ENCODE data around the gene FKBP7. TPM values are rescaled to one million over a fixed set of nuclear protein-coding genes. Genes with fewer than 3 reads are reported as not detected.

The FKBP7 gene
- total RNA-seq, 1 experiment from 2014 or later: 8.4 TPM

DNA sequence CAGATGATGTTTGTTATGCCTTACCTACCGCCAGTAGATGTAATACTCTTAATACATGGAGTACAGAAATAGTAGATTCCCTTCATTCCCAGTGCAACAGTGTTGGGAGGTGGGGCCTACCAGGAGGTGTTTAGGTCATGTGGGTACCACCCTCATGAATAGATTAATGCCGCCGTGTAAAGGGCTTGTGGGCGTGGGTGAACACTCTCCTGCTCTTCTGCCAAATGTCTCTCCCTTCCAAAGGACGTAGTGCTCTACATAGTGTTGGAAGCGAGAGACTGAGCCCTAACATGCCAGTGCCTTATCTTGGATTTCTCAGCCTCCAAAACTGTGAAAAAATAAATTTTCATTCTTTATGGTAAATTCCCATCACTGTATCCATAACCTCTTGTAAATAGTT lies 32.0 kb upstream of the FKBP7 start:
- peaks cover 35% of the 10 kb centered on the region for H3K36me3 Mint-ChIP-seq (ENCODE audit: insufficient read depth, unreplicated experiment)
- CTCF ChIA-PET: no interaction called here
- BruUV-seq (replicated peaks): no TSS peak
- no peak for TF ChIP-seq CTCF (IDR thresholded peaks at IDR 0.05; ENCODE audit: unreplicated experiment)
- no peaks in the 10 kb centered on the region for H3K9me3 Mint-ChIP-seq (ENCODE audit: unreplicated experiment)
- DNase-seq (ENCODE audit: unreplicated experiment): no peak
- POLR2A ChIA-PET: interaction anchor here (1.2 kb wide), 1 partner anchor 13 kb away, joined by 3 read pairs; no protein-coding TSS in a partner anchor
- no peak overlapping the region for H3K4me3 Mint-ChIP-seq (ENCODE audit: unreplicated experiment)
- no peaks in the 10 kb centered on the region for H3K27me3 Mint-ChIP-seq (ENCODE audit: insufficient read depth, unreplicated experiment)
- no peaks in the 10 kb centered on the region for H3K4me1 Mint-ChIP-seq (ENCODE audit: insufficient read depth, unreplicated experiment)
- intact Hi-C loops (cut with micrococcal nuclease): no loop called here
- H3K27ac Mint-ChIP-seq (ENCODE audit: low read depth, unreplicated experiment): no peak overlapping the region

DNA sequence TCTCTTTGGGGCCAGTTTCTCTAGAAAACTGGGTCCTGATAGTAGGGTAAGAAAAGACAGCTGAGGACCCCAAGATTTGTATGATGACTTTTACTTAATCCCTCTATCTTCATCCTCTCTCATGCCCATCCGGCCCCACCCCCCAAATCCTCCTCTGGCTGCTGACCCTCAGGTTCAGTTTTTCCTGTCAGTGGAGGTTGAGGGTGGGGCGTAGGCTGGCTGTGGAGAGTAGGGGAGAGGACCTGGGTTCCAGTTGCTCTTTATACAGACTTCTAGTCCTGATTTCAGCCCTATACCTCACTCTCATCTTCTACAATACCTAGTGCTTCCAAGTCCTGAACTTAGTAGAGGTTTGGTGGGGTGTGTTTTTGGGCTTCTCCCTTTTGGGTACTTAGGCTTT lies 30.2 kb upstream of the FKBP7 start:
- Mint-ChIP-seq H3K36me3 (ENCODE audit: insufficient read depth, unreplicated experiment) (peaks cover 41% of the 10 kb centered on the region), H3K9me3 (ENCODE audit: unreplicated experiment) (no peaks in the 10 kb centered on the region), H3K27ac (ENCODE audit: low read depth, unreplicated experiment) (no peak overlapping the region), H3K27me3 (ENCODE audit: insufficient read depth, unreplicated experiment) (no peaks in the 10 kb centered on the region), H3K4me1 (ENCODE audit: insufficient read depth, unreplicated experiment) (no peaks in the 10 kb centered on the region), H3K4me3 (ENCODE audit: unreplicated experiment) (no peak overlapping the region)
- intact Hi-C loops (cut with micrococcal nuclease): no loop called here
- no peak for TF ChIP-seq CTCF (IDR thresholded peaks at IDR 0.05; ENCODE audit: unreplicated experiment)
- POLR2A ChIA-PET: interaction anchor here (0.9 kb wide), 1 partner anchor 9 kb away, joined by 4 read pairs; no protein-coding TSS in a partner anchor
- CTCF ChIA-PET: interaction anchor here (0.7 to 0.8 kb wide), 2 partner anchors 8 to 100 kb away, joined by 5 to 7 read pairs; no protein-coding TSS in a partner anchor
- BruUV-seq (replicated peaks): no TSS peak
- DNase-seq (ENCODE audit: unreplicated experiment): no peak

- ChIA-PET CTCF (interaction anchor here (0.6 kb wide), 1 partner anchor 15 kb away, joined by 3 read pairs; no protein-coding TSS in a partner anchor), POLR2A (interaction anchor here (1.1 to 1.3 kb wide), 2 partner anchors 11 to 27 kb away, joined by 3 to 4 read pairs; partner anchors contain the start of gene PLEKHA3)
- peaks cover 54% of the 10 kb centered on the region for H3K36me3 Mint-ChIP-seq (ENCODE audit: insufficient read depth, unreplicated experiment)
- TF ChIP-seq CTCF (IDR thresholded peaks at IDR 0.05; ENCODE audit: unreplicated experiment): no peak
- DNase-seq (ENCODE audit: unreplicated experiment): no peak
- H3K27ac Mint-ChIP-seq (ENCODE audit: low read depth, unreplicated experiment): no peak overlapping the region
- no peaks in the 10 kb centered on the region for H3K9me3 Mint-ChIP-seq (ENCODE audit: unreplicated experiment)
- H3K4me1 Mint-ChIP-seq (ENCODE audit: insufficient read depth, unreplicated experiment): no peaks in the 10 kb centered on the region
- BruUV-seq (replicated peaks): no TSS peak
- no peak overlapping the region for H3K4me3 Mint-ChIP-seq (ENCODE audit: unreplicated experiment)
- intact Hi-C loops (cut with micrococcal nuclease): no loop called here
- no peaks in the 10 kb centered on the region for H3K27me3 Mint-ChIP-seq (ENCODE audit: insufficient read depth, unreplicated experiment)
Measured at GRCh38 chr2:178506949-178507348, 28.5 kb upstream of the FKBP7 start.

DNA sequence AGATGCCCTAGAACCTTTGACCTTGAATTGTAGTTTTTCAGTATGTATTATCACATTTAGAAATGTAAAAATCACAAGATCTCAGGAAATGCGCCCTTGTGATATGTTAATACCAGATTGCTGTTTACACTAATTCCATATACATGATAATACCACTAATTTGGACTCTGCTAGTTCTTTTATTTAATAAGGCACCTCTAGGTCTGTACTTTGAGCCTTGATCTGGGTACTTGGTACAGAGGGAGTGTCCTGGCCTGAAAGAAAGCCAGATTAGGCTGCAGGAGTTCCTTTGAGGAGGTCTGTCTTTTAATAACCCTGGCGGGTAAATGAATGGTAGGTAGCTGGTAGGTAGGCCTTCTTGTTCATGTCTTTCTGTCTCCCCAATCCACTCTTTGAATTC lies 28.1 kb upstream of the FKBP7 start:
- no peak for DNase-seq (ENCODE audit: unreplicated experiment)
- peaks cover 58% of the 10 kb centered on the region for H3K36me3 Mint-ChIP-seq (ENCODE audit: insufficient read depth, unreplicated experiment)
- BruUV-seq (replicated peaks): no TSS peak
- POLR2A ChIA-PET: interaction anchor here (1.1 to 1.3 kb wide), 2 partner anchors 11 to 27 kb away, joined by 3 to 4 read pairs; partner anchors contain the start of gene PLEKHA3
- H3K4me3 Mint-ChIP-seq (ENCODE audit: unreplicated experiment): no peak overlapping the region
- no peak for TF ChIP-seq CTCF (IDR thresholded peaks at IDR 0.05; ENCODE audit: unreplicated experiment)
- no peak overlapping the region for H3K27ac Mint-ChIP-seq (ENCODE audit: low read depth, unreplicated experiment)
- intact Hi-C loops (cut with micrococcal nuclease): no loop called here
- CTCF ChIA-PET: interaction anchor here (0.6 kb wide), 1 partner anchor 16 kb away, joined by 3 read pairs; no protein-coding TSS in a partner anchor
- H3K27me3 Mint-ChIP-seq (ENCODE audit: insufficient read depth, unreplicated experiment): no peaks in the 10 kb centered on the region
- H3K4me1 Mint-ChIP-seq (ENCODE audit: insufficient read depth, unreplicated experiment): no peaks in the 10 kb centered on the region
- H3K9me3 Mint-ChIP-seq (ENCODE audit: unreplicated experiment): no peaks in the 10 kb centered on the region
